PC-9 (cell line): Measurements from ENCODE around the gene NPB.

Experiments used
- CTCF ChIP-seq: fragments of 200-600 bp; sonication (generic); conservative IDR thresholded peaks from 2 replicates; pipeline ENCODE4 v1.6.1; 2017; ENCODE audit warnings: mixed run types, antibody characterized with exemption, mild to moderate bottlenecking, moderate library complexity
- EZH2 ChIP-seq: fragments of 200-600 bp; sonication (generic); IDR thresholded peaks from 2 replicates; pipeline ENCODE4 v1.8.0; 2017; ENCODE audit warnings: antibody characterized with exemption, low read depth

GRCh38 chr17:81869221-81870130, 32.6 kb upstream of the NPB start:
- peak; percentile 69 for TF ChIP-seq CTCF
- no peak for TF ChIP-seq EZH2
